HL-60/S4 treated with retinoic acid at 250 ng/mL for 4 days and 3 days (cell line): Measurements from ENCODE around the gene RPL5.

Experiments used
- in situ Hi-C: fragments of 300-500 bp; cut with MboI; formaldehyde crosslinking; loops from 2 replicates; pipeline ENCODE4 v1.7.0; 2022; ENCODE audit warnings: low sequenced_read_pairs

The RPL5 gene

DNA sequence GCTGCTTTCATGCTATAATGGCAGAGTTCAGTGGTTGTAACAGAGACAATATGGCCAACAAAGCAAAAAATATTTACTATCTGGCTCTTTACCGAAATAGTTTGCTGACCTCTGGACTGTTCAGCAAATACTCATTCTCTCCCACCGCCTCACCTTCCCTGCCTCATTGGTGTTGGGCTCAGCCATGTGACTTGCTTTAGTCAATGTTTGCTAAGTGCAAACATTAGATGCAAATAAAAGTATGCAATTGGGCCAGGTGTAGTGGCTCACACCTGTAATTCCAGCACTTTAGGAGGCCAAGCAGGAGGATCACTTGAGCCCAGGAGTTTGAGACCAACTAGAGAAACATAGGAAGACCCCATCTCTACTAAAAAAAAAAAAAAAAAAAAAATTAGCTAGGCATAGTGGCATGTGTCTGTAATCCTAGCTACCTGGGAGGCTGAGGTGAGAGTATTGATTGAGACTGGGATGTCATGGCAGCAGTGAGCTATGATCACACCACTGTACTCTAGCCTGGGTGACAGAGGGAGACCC lies 55.1 kb downstream of the RPL5 start:
- in situ Hi-C loops, result no loop called here

DNA sequence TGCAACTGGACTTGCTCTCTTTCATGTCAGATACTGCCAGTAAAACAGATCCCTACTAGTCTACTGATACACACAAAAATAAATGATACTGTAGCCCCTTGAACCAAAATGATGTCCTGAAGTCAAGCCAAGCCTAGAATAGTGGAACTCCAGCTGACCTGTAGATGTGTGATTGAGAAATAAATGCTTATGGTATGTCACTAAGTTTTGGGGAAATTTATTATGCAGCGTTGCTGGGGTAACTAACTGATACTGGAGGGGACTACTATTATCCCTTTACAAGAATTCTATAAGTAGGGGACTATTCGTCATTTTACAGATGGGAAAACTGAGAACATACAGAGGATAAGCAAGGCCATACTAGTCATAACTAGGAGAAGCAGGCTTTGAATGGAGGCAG lies 55.6 kb downstream of the RPL5 start:
- in situ Hi-C loops, result no loop called here
